ENCODE results near the gene KRTAP5-5. TPM values are rescaled to one million over a fixed set of nuclear protein-coding genes. Genes with fewer than 3 reads are reported as not detected.

The KRTAP5-5 gene
- total RNA-seq, 1 experiment from 2014 or later: not detected

GRCh38 chr11:1631066-1631568 lies 1.5 kb downstream of the KRTAP5-5 start (continued):
- no peak for TF ChIP-seq ARID4B (CRISPR knock-in tag; IDR thresholded peaks at IDR 0.05; ENCODE audit: borderline replicate concordance)
- TF ChIP-seq FOXP1 (CRISPR knock-in tag; IDR thresholded peaks at IDR 0.05; ENCODE audit: borderline replicate concordance): no peak
- TF ChIP-seq CDX4 (CRISPR knock-in tag; IDR thresholded peaks at IDR 0.05; ENCODE audit: borderline replicate concordance): no peak
- no peak for TF ChIP-seq NFATC4 (CRISPR knock-in tag; IDR thresholded peaks at IDR 0.05)
- TF ChIP-seq ZSCAN18 (CRISPR knock-in tag; IDR thresholded peaks at IDR 0.05): no peak
- TF ChIP-seq ZNF423 (CRISPR knock-in tag; IDR thresholded peaks at IDR 0.05): no peak
- TF ChIP-seq FOXK1 (CRISPR knock-in tag; IDR thresholded peaks at IDR 0.05): no peak
- no peak for TF ChIP-seq ZNF532 (CRISPR knock-in tag; IDR thresholded peaks at IDR 0.05; ENCODE audit: borderline replicate concordance)

GRCh38 chr11:1632053-1632714 lies 2.6 kb downstream of the KRTAP5-5 start:
- POLR2A ChIA-PET: no interaction called here
- DNase-seq (ENCODE audit: low spot score) (no peak), ATAC-seq (no peak)
- H3K27me3 Mint-ChIP-seq (ENCODE audit: low read depth): peaks cover 47% of the 10 kb centered on the region
- H3K4me3 Mint-ChIP-seq: no peak overlapping the region
- no peaks in the 10 kb centered on the region for H3K36me3 Mint-ChIP-seq
- peaks cover 9% of the 10 kb centered on the region for H3K4me1 Mint-ChIP-seq
- no peaks in the 10 kb centered on the region for H3K9me3 Mint-ChIP-seq
- no peak overlapping the region for H3K27ac Mint-ChIP-seq
- CTCF ChIA-PET: interaction anchor here (0.5 to 5.1 kb wide), 6 partner anchors 7 to 181 kb away, joined by 3 to 45 read pairs (median 12); no protein-coding TSS in a partner anchor
- TF ChIP-seq IRF2 (CRISPR knock-in tag; IDR thresholded peaks at IDR 0.05; ENCODE audit: borderline replicate concordance, low read depth) (no peak), ZNF121 (CRISPR knock-in tag; IDR thresholded peaks at IDR 0.05) (no peak), E2F4 (CRISPR knock-in tag; IDR thresholded peaks at IDR 0.05; ENCODE audit: borderline replicate concordance, low read depth) (no peak), SOX15 (CRISPR knock-in tag; IDR thresholded peaks at IDR 0.05) (no peak), ZBTB43 (CRISPR knock-in tag; IDR thresholded peaks at IDR 0.05) (no peak), ATF1 (CRISPR knock-in tag; IDR thresholded peaks at IDR 0.05) (no peak), STAT6 (CRISPR knock-in tag; conservative IDR thresholded peaks at IDR 0.05; ENCODE audit: low read depth) (no peak), CTCF (IDR thresholded peaks at IDR 0.05) (no peak)
